Measurements from ENCODE around the gene HSD3B7. TPM values are rescaled to one million over a fixed set of nuclear protein-coding genes. Genes with fewer than 3 reads are reported as not detected.

HSD3B7 gene
- total and polyA plus RNA-seq, 10 of the 15 experiments (the other 5 are each of a cell fraction or from before 2014, with no cell fraction given): 0.18 to 1.8 (median 0.48) TPM; not detected in 1

DNA sequence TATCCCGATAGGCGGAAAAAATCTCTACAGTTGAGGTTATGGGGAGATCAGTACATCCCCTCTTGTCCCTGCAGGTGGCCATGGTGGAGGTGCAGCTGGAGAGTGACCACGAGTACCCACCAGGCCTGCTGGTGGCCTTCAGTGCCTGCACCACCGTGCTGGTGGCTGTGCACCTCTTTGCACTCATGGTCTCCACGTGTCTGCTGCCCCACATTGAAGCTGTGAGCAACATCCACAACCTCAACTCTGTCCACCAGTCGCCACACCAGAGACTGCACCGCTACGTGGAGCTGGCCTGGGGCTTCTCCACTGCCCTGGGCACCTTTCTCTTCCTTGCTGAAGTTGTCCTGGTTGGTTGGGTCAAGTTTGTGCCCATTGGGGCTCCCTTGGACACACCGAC is 31.9 kb upstream of the HSD3B7 start:
- ATAC-seq: no peak
- no peak overlapping the region for H2AFZ ChIP-seq (ENCODE audit: control insufficient read depth, low read depth, low read length)
- TF ChIP-seq, protein P1, sequence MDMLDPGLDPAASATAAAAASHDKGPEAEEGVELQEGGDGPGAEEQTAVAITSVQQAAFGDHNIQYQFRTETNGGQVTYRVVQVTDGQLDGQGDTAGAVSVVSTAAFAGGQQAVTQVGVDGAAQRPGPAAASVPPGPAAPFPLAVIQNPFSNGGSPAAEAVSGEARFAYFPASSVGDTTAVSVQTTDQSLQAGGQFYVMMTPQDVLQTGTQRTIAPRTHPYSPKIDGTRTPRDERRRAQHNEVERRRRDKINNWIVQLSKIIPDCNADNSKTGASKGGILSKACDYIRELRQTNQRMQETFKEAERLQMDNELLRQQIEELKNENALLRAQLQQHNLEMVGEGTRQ (IDR thresholded peaks at IDR 0.05; ENCODE audit: borderline replicate concordance, low read depth, low read length): no peak
- TF ChIP-seq SP1 (IDR thresholded peaks at IDR 0.05; ENCODE audit: low read depth, low read length): no peak
- no peak for TF ChIP-seq HDAC6 (IDR thresholded peaks at IDR 0.05; ENCODE audit: unreplicated experiment)
- TF ChIP-seq, protein P2, sequence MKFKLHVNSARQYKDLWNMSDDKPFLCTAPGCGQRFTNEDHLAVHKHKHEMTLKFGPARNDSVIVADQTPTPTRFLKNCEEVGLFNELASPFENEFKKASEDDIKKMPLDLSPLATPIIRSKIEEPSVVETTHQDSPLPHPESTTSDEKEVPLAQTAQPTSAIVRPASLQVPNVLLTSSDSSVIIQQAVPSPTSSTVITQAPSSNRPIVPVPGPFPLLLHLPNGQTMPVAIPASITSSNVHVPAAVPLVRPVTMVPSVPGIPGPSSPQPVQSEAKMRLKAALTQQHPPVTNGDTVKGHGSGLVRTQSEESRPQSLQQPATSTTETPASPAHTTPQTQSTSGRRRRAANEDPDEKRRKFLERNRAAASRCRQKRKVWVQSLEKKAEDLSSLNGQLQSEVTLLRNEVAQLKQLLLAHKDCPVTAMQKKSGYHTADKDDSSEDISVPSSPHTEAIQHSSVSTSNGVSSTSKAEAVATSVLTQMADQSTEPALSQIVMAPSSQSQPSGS (IDR thresholded peaks at IDR 0.05; ENCODE audit: low read length): no peak
- no peak for TF ChIP-seq FOXK2 (IDR thresholded peaks at IDR 0.05)
- TF ChIP-seq RUNX3 (IDR thresholded peaks at IDR 0.05; ENCODE audit: low read length): no peak
- TF ChIP-seq, protein P3, sequence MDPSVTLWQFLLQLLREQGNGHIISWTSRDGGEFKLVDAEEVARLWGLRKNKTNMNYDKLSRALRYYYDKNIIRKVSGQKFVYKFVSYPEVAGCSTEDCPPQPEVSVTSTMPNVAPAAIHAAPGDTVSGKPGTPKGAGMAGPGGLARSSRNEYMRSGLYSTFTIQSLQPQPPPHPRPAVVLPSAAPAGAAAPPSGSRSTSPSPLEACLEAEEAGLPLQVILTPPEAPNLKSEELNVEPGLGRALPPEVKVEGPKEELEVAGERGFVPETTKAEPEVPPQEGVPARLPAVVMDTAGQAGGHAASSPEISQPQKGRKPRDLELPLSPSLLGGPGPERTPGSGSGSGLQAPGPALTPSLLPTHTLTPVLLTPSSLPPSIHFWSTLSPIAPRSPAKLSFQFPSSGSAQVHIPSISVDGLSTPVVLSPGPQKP (IDR thresholded peaks at IDR 0.05; ENCODE audit: low read depth, low read length): no peak
- no peak for TF ChIP-seq SIN3A (IDR thresholded peaks at IDR 0.05; ENCODE audit: low read depth, low read length)
- no peak for TF ChIP-seq TAF1 (IDR thresholded peaks at IDR 0.05; ENCODE audit: borderline replicate concordance, low read depth, low read length)
- no peak for TF ChIP-seq ATF7 (IDR thresholded peaks at IDR 0.05; ENCODE audit: low read depth)
- no peak for TF ChIP-seq NR2C2 (IDR thresholded peaks at IDR 0.05; ENCODE audit: borderline replicate concordance, control insufficient read depth, insufficient read length, low read depth)
- TF ChIP-seq SRF (IDR thresholded peaks at IDR 0.05; ENCODE audit: low read depth in 2 of 2, low read length in 2 of 2): no peak
- TF ChIP-seq ETV6 (conservative IDR thresholded peaks at IDR 0.05 in 1 of 2, IDR thresholded peaks at IDR 0.05 in 1 of 2; ENCODE audit: borderline replicate concordance in 1 of 2, low read depth in 1 of 2): no peak
- no peak for TF ChIP-seq NRF1 (conservative IDR thresholded peaks at IDR 0.05; ENCODE audit: low read depth, low read length)
- no peak for TF ChIP-seq ZNF384 (IDR thresholded peaks at IDR 0.05; ENCODE audit: borderline replicate concordance, low read depth, low read length)
- 0 out of 4 replicates have a peak, but pooled peaks cover 0 to 8% of the 10 kb centered on the region in 2 experiments for H3K36me3 ChIP-seq (ENCODE audit: control insufficient read depth in 2 of 2, insufficient read depth in 2 of 2, low read length in 1 of 2)
- ChIA-PET CTCF (interaction anchor here (0.6 to 3.6 kb wide), 20 partner anchors 9 to 918 kb away, joined by 3 to 37 read pairs (median 3); partner anchors contain the start of genes HSD3B7, VKORC1 and ZNF843), RAD21 (ENCODE audit: unreplicated experiment) (interaction anchor here (1.1 to 2.5 kb wide), 5 partner anchors 11 to 189 kb away, joined by 3 to 17 read pairs (median 5); partner anchors contain the start of genes ZNF646 and ZNF668), POLR2A (interaction anchor here (0.5 to 0.8 kb wide), 2 partner anchors 189 to 259 kb away, joined by 3 to 4 read pairs; no protein-coding TSS in a partner anchor), SMC1A (ENCODE audit: uncharacterized antibody, unreplicated experiment) (interaction anchor here (1.1 to 2.5 kb wide), 5 partner anchors 12 to 507 kb away, joined by 3 to 12 read pairs (median 6); no protein-coding TSS in a partner anchor)
- FAIRE-seq: no peak
- DNase-seq (ENCODE audit: low read depth, low spot score): no peak
- WGBS (ENCODE audit: insufficient coverage, insufficient replicate concordance, low lambda C conversion rate, missing lambda C conversion rate): 78% methylated on average over 9 of the region's 9 CpGs
- no peak overlapping the region for H3K9ac ChIP-seq (ENCODE audit: control insufficient read depth, insufficient read depth, low read length)
- H3K4me2 ChIP-seq (ENCODE audit: control insufficient read depth, insufficient read depth): no peak overlapping the region
- in situ Hi-C loops (cut with MboI) (loop anchor here (10.0 kb wide), 2 partner anchors 762 to 922 kb away; partner anchors contain the start of gene ZNF267), intact Hi-C loops (cut with micrococcal nuclease; ENCODE audit: unreplicated experiment) (loop anchor here (1.0 to 10.0 kb wide), 4 partner anchors 142 to 922 kb away; partner anchors contain the start of genes VKORC1 and ZNF267)
- no peak overlapping the region for H3K27ac ChIP-seq (ENCODE audit: control insufficient read depth, insufficient read depth)
- no TSS peak for BruUV-seq (replicated peaks)
- no peak overlapping the region for H3K4me3 ChIP-seq
- H3K79me2 ChIP-seq (ENCODE audit: control insufficient read depth, insufficient read depth, low read length): peaks cover 19% of the 10 kb centered on the region
- H4K20me1 ChIP-seq (ENCODE audit: control insufficient read depth, insufficient read depth): no peaks in the 10 kb centered on the region
- peaks cover 16% of the 10 kb centered on the region for H3K4me1 ChIP-seq (ENCODE audit: control insufficient read depth, insufficient read depth, low read length)
- no peaks in the 10 kb centered on the region for H3K27me3 ChIP-seq (replicated peaks in 1 of 2; ENCODE audit: control insufficient read depth in 2 of 2, insufficient read depth in 2 of 2, low read length in 1 of 2)
- no peaks in the 10 kb centered on the region for H3K9me3 ChIP-seq (replicated peaks; ENCODE audit: control insufficient read depth, insufficient read depth, low read length)
